Activated CD4-positive, alpha-beta T cell treated with anti-CD3 and anti-CD28 coated beads, Interleukin-2, Interleukin-4, amounts not matched to agents 100 ng/mL and 50 ng/mL, durations not matched to agents 16 hours and 8 hours (primary cell): ENCODE data around the gene TLR10.
"Not testable (repeated sequence)": the region's sequence is repeated elsewhere in the genome, so short reads cannot be mapped to it uniquely, and the experiment has no call there.

Experiments
- DNase-seq: peaks from one replicate; pipeline ENCODE4 v3.0.0-alpha.2; 2020; ENCODE audit warnings: low spot score

TLR10 gene

DNA sequence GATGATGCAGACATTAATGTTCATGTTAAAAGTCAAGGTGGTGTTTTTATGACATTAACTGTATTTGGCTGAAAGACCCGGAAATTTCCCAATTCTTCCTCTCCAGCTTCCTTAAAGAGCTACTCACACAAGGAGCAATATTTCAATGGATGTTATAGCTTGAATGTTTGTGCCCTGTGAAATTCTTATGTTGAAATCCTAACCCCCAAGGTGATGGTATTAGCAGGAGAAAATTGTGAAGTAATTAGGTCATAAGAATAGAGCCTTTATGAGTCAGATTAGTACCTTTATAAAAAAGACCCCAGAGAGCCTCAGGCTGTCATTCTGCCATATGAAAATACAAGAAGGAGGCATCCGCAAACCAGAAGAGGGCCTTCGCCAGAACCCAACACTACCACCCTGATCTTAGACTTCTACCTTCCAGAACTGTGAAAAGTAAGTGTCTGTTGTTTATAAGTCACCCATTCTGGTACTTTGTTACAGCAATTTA lies 18.2 kb upstream of the TLR10 start:
- DNase-seq = no peak

DNA sequence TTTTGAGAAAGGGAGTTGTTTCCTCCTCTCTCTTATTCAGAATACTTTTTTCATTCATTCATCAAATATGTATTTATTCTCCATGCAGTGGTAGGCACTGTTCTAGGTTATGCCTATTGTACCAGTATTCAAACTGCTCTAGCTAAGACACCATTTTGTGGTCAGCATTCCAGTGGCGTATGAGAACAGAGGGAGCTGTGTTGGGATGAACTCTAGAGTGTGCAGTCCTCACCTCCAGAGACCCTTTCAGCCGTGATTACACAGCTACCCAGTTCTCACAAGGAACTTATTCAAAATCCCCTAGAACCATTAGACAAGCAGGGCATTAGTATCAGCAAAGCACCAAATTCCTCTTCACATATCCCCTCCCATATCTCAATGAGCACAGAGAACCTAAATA lies 17.6 kb upstream of the TLR10 start:
- no peak for DNase-seq

DNA sequence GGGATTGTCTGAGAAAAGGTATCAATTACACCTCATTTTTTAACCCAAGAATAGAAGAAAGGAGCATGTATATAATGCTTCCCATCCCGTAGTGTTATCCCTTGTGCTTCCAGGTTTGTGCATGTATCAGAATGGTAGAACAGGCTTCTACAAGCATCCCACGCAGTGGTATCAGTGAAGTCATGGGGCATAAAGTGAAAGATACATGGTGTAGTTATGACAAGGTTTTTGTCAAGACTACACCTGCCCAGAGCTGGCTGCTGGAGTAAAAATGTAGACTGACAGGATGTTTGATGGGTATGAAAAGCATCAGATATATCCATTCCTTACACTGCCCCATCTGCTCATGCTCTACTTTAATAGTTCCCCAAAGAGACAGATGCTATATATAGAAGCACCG lies 12.3 kb upstream of the TLR10 start:
- DNase-seq = no peak

DNA sequence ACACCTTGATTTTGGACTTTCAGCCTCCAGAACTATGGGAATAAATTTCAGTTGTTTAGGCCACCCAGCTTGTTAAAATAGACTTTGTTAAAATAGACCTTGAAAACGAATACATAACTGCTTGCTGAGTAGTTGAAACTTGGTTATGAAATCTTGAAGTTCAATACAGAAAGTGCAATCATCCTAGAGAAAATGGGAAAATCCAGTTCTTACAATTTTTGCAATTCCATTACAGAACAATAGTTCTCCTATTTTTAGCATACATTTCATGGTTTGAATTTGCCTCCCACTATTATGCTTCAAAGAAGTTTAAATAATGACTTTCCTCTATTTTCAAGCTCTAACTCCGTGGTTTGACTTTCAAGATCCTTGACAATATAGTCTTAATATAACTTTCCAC lies 11.3 kb upstream of the TLR10 start:
- DNase-seq = no peak

DNA sequence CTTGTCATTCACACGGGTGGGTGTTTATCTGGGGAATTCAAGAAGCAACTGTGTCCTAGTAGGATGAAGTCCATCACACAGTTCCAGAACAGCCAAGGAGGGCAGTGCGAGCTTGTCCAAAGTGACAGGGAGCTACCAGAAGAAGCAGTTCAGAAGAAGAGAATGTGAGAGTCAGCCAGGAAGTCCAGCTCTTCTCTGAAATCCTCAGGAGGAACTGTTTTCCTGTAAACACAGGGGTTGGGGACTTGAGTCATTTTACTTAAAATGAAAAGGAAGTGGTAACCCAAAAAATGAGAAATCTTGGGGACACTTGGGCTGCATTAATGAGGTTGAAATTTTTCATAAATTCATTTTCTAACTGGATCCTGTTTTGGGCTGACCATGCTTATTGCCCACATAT lies 8.2 kb upstream of the TLR10 start:
- peak; percentile 20 for DNase-seq

DNA sequence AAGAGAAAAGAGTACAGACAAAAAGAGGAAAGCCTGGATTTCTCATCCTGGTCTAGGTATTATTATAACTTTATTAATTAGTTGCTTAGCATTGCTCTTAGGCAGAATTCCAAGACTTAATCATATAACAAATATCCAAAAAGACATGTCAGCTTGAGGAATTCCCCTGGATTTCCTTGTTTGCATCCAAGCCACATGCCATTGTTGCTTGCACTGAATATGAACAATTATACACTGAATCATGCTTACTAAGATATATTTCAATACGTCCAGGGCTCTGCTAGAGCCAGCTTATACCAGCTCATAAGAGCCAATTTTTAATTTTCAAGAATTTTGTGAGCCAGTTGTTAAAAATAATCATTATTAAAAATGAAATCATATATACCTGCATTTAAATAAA lies 5.5 kb upstream of the TLR10 start:
- DNase-seq = no peak

DNA sequence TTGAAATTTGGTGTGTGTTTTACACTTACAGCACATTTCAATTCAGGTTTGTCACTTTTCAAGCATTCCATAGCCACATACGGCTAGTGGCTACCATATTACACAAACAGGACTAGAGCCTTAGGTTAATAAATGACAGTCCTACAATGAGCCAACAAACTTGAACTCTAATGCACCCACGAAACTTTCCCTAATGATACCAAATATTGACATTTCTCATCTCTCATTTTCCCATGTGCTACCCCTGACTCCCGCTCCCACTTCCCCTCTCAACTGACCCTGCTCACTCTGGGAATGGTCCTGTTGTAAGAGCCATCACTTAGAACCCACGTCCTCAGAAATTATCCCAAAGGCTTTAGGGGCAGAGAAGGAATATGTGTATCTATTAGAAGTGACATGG lies 4.9 kb upstream of the TLR10 start:
- DNase-seq = no peak

DNA sequence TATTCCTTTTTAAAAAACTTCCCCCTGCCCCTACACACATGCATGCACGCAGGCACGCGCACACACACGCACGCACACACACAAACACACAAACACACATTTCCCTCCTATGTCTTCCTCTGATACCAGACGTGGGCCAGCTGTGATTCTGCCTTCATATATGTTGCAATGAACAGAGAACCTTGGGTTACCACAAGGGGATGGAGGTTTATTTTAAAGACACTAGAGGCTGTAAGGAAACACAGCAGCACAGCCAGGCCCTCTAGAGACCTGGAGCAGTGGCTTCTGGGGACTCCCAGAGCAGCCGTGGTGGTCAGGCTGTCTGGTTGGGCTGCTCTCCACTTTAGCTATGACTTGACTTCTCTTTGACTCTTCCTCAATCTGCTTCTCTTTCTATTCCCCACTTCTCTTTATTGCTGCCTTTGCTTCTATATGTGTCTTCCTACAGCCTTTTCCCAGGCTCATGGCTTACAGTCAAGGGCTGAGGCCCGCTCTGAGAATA lies 3.2 kb upstream of the TLR10 start:
- no peak for DNase-seq

DNA sequence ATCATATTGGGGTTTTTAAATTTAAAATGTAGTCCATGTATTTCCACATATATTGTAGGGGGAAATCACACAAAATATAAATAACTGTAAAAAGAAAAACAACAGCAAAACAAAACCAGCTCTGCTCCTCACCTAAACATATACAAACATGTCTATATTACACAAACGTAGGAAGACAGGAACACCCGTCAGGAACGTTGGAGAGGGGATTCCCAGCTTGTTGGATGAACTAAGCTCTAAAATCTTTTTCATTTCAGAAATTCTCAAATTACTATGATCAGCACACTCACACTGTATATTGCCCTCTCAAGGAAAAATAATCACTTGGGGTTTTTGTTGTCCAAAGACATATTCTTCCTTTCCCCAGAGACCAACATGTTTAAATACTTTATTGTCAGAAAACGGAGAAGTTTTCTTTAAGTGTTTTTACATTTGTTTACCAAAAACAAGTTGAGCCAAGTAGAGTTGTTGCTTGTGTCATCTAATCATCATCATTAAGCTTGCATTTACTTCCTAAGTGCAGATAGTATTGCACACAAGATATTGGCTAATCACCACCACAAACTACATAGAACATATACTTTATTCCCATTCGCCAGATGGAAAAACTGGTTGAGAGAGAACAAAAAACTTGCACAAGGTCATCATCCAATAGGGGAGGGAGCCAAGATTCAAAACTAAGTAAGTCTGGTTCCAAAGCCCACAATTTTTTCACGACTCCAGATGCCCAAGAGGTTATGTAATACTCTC lies 2.4 kb upstream of the TLR10 start:
- no peak for DNase-seq

DNA sequence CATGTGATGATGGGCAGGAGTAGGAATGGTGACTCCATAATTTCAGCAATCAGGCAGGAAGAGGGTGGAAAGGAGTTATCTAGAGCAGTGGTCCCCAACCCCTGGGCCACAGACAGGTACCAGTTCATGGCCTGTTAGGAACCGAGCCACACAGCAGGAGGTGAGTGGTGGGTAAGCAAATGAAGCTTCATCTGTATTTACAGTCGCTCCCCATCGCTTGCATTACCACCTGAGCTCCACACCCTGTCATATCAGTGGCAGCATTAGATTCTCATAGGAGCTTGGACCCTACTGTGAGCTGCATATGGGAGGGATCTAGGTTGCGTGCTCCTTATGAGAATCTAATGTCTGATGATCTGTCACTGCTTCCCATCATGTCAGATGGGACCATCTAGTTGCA lies 1.4 kb upstream of the TLR10 start:
- DNase-seq = no peak

DNA sequence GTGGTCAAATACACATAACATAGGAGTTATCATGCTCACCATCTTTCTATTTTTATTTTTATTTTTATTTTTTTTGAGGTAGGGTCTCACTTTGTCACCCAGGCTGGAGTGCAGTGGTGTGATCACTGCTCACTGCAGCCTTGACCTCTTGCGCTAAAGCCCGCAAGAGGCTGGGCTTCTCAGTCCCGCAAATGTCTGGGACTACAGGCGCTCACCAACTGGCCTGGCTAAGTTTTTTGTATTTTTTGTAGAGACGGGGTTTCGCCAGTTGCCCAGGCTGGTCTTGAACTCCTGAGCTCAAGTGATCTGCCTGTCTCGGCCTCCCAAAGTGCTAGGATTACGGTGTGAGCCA lies 295 bp upstream of the TLR10 start:
- no peak for DNase-seq

DNA sequence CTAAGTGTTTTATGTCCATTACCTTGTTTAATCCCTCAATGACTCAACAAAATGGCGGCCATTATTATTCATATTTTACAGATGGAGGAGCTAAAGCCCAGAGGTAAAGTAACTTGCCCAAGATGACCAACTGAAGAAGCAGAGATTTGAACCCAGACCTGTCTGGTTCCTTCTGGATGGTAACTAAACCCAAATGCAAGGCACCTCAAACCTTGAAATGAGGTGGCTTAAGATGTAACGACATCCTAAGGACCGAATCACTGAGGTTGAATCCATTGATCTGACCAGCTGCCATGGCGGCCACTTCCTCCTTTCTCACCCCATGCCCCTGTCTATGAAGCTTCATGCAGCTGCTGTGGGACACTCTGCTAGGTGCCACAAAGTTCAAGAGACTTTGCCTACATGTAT lies 932 bp downstream of the TLR10 start:
- DNase-seq = no peak

DNA sequence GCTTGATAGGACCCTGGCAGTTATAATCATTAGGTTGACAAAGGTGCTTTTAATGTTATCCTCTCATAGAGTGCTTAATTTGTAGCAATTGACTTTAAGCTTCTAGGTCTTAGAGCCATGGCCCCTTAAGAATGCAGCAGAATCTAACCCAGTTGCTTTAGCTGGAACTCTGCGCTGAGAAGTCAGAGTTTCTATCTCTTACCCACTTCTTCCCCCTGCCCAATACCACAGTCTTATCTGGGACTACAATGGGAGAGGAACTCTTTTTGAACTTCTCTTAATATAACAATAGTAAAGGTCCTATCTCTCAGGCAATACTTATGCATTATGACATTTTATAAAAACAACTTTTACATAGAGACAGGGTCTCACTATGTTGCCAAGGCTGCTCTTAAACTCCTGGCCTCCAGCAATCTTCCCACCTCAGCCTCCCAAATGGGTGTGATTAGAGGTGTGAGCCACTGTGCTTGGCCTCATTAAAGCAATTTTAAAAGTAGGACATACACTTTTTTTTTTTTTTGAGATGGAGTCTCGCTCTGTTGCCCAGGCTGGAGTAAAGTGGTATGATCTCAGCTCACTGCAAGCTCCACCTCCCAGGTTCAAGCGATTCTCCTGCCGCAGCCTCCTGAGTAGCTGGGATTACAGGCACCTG lies 1.8 kb downstream of the TLR10 start:
- DNase-seq = no peak

DNA sequence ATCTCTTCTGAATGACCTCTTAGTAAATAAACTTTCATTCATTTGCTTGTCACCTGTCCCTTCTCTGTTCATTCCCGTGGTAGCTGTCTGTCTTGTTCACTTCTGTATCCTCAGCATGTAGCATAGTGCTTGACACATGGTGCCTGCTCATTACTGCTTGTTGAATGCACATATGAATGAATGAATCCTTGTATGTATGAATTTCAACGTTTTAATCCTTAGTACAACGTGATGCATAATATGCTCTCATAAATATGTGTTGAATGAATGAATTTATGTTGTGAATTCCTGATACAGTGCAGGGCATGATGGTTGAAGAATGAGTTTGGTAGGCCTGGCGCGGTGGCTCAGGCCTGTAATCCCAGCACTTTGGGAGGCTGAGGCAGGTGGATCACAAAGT lies 3.0 kb downstream of the TLR10 start:
- DNase-seq = no peak

DNA sequence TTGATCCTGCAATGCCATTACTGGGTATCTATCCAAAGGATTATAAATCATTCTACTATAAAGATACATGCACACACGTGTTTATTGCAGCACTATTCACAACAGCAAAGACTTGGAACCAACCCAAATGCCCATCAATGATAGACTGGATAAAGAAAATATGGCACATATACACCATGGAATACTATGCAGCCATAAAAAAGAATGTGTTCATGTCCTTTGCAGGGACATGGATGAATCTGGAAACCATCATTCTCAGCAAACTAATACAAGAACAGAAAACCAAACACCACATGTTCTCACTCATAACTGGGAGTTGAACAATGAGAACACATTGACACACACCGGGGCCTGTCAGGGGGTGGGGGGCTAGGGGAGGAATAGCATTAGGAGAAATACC lies 4.9 kb downstream of the TLR10 start:
- DNase-seq = not testable (repeated sequence)

DNA sequence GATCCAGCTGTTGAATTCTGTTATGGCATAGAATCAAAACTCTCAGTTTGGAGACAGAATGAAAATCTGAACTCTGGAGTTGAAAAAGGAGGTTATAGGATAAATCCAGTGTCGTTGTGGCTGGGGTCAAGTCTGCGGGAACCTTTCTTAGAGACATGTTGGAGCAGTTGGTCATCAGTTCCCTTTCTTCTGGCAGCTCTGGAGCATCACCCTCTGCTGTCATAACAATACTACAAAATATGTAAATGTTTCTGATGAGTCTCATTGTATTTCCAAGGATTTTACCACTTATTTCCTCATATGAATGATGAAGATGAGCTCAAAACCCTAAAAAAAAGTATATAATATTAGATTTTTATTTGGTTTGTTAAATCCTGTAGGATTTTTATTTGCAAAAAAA lies 7.5 kb downstream of the TLR10 start:
- DNase-seq = no peak

DNA sequence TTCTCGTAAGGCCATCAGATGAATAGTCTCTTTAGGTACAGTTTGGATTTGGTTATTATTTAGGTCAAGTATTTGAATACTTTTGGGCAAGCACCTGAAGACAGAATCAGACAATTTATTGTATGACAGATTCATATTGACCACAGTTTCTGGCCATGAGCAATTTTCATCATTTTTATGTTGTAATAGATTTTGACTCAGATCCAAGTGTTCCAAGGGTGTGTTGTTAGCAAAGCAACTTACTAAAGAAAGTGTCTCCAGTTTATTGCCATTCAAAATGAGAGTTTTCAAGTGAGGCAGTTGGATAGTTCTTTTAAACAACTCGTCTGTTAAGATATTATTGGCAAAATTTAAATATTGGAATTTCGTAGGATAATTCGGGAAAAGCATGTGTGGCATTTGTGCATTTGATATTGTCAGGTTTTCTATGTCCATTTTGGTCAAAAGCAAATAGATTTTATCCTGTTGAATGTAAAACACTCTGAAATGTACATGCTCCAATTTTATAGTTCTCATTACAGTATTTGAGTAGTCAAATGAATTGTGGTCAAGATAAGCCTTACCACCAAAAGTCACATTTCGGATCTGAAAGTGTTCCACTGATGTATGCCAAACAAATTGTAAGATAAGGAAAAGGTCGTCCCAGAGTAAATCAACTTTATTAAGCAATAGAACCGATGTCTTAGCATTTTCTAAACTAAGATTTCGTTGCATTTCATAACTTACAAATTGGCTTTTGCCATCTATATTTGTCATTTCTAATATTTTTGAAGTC lies 8.4 kb downstream of the TLR10 start:
- DNase-seq = no peak

DNA sequence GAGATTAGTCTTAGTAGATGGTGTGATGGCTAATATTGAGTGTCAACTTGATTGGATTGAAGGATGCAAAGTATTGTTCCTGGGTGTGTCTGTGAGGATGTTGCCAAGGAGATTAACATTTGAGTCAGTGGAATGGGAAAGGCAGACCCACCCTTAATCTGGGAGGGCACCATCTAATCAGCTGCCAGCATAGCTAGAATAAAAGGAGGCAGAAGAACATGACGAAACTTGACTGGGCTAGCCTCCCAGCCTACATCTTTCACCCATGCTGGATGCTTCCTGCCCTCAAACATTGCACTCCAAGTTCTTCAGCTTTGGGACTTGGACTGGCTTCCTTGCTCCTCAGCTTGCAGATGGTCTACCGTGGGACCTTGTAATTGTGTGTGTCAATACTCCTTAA lies 12.5 kb downstream of the TLR10 start:
- DNase-seq = not testable (repeated sequence)

DNA sequence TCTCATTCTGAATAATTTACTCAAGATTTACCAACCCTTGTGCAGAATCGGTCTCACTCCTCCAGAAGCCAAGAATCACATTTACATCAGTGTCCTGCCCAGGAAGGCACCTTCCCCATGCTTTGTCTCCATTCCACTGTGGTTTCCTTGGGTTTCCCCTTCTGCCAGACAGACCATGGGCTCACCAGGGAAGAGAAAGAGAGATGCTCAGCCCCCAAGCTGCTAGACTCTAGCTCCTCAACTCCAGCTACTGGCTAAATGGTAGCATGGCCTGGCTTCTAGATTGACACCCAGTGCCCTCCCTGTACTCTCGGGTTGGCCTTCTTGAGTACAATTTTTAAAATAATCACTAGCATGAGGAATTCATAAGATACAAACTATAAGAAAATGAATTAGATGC lies 12.9 kb downstream of the TLR10 start:
- DNase-seq = no peak

DNA sequence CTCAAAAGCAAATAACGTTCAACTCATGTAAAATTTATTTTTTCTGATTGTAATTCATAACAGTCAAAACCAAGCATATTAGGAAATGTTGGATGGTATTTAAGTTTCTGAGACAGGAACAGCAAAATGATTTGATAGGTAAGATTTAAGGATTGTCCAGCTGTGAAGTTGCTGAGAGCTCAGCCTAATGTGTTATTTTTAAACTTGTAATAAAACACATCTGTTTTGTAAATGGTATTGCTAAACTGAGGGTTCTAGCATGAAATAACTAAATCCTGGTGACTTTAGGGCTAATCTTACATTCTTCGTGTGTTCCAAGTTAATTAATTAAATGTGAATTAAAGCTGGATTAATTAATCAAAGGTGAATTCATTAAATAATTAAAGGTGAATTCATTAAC lies 13.3 kb downstream of the TLR10 start:
- no peak for DNase-seq

DNA sequence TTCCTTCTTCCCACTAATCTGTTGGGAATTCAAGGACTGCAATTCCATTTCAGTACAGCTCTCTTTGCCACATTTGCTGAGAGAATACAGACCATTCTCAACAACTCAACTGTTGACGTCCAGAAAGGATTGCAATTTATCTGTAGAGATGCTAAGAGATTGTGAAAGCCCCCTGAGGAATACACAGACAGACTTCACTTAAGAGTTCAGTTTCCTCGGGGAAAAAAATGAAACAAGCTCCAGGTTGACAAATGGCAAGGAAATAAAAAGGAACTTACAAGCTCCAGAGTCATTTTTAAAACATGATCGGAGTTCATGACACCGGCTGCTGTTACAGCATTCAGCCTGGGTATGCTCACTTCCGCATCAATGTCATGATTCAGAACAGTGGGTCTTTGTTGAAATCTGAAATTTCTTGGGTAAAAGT lies 13.8 kb downstream of the TLR10 start:
- DNase-seq = no peak

DNA sequence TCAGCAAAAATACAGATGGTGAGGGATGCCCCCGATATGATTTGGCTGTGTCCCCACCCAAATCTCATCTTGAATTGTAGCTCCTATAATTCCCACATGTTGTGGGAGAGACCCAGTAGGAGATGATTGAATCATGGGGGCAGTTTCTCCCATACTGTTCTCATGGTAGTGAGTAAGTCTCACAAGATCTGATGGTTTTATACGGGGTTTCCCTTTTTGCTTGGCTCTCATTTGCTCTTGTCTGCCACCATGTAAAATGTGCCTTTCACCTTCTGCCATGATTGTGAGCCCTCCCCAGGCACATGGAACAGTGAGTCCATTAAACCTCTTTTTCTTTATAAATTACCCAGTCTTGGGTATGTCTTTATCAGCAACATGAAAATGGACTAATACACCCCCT lies 15.8 kb downstream of the TLR10 start:
- DNase-seq = not testable (repeated sequence)

DNA sequence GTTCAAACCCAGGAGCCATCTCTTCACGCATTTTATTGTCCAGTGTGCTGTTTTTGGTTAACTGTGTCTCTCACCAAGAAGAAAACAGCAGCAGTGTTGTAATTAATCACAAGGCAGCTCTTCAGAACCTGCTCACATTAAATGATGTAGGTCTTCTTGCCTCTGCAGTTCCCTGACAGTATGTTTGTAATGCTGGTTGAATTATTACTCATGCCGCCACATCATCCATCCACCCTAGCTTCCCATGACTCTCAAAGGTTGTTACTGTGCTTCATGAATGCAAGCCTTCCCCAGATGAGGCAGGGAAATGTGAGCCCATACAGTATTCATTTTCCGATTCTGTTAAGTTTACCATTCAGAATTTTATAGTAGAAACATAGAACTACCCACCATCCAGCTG lies 17.4 kb downstream of the TLR10 start:
- no peak for DNase-seq
